Transverse colon (tissue), 4 donors: Measurements from ENCODE around the gene PAX9. TPM values are rescaled to one million over a fixed set of nuclear protein-coding genes. Genes with fewer than 3 reads are reported as not detected.
A peak's percentile ranks its signal among the peaks of the same experiment; 100 is the strongest.

Experiments used
- DNase-seq: peaks from one replicate; pipeline ENCODE4 v3.0.0-alpha.2; 2019
- H3K27ac ChIP-seq, 4 donors: fragments of 200-600 bp; sonication (generic); 2 replicates each; pipeline ENCODE4 v1.5.1; 2016 to 2018; ENCODE audit warnings: inconsistent platforms in 4 of 4
- H3K27me3 ChIP-seq: fragments of 200-600 bp; sonication (generic); 2 replicates; pipeline ENCODE4 v1.5.1; 2017; ENCODE audit warnings: inconsistent platforms
- H3K36me3 ChIP-seq, 4 donors: fragments of 200-600 bp; sonication (generic); 2 replicates each; pipeline ENCODE4 v1.5.1; 2017 to 2019; ENCODE audit warnings: inconsistent platforms in 4 of 4
- H3K4me1 ChIP-seq, 4 donors: fragments of 200-600 bp; sonication (generic); 2 replicates each; pipeline ENCODE4 v1.5.1; 2017 to 2020; ENCODE audit warnings: inconsistent platforms in 4 of 4
- H3K4me3 ChIP-seq, 4 donors: fragments of 200-600 bp; sonication (generic); 1 replicate in 1 of 4; 2 replicates in 3 of 4; pipeline versions ENCODE4 v1.5.1 to v1.6.1; 2017 to 2019; ENCODE audit warnings: inconsistent platforms in 4 of 4
- H3K9me3 ChIP-seq, 2 donors: fragments of 200-600 bp; sonication (generic); 2 replicates each; pipeline ENCODE4 v1.5.1; 2017 to 2019; ENCODE audit warnings: inconsistent platforms in 2 of 2
- EP300 ChIP-seq: sonication (generic); formaldehyde crosslinking; IDR thresholded peaks from one replicate; pipeline ENCODE4 v1.6.1; 2017; ENCODE audit warnings: antibody characterized with exemption, low read depth
- POLR2A ChIP-seq: fragments of 450-650 bp; IDR thresholded peaks from one replicate; pipeline ENCODE4 v1.6.1; 2016; ENCODE audit warnings: antibody characterized with exemption, mild to moderate bottlenecking, moderate library complexity
- POLR2AphosphoS5 ChIP-seq, 3 donors: sonication (generic); formaldehyde crosslinking; IDR thresholded peaks; one replicate each; pipeline ENCODE4 v1.6.1; 2016; ENCODE audit warnings: antibody characterized with exemption in 3 of 3
- WGBS, 2 donors: methylation state at CpG; one replicate each; pipeline ENCODE4 v1.1.5; 2018; ENCODE audit warnings: low coverage in 1 of 2; 5-methylcytosine and 5-hydroxymethylcytosine counted together
- in situ Hi-C, 4 donors: fragments of 200-750 bp; cut with MboI; loops; one replicate each; pipeline versions ENCODE4 v1.15.0 to v1.15.1; 2017; ENCODE audit warnings: low sequenced_read_pairs in 3 of 4, low pct_ligation_motif_present in 1 of 4, low pct_unique_long_range_greater_than_20kb in 1 of 4
- intact Hi-C: fragments of 100-400 bp; cut with DNase I; formaldehyde crosslinking; loops from one replicate; pipeline ENCODE4 v1.15.1; 2023; ENCODE audit warnings: low total_unique reads
- total RNA-seq, 4 donors: library from RNA; depleted of rRNA; stranded (reverse); fragments of >200 nt; gene quantifications; one replicate each; pipeline ENCODE4 v1.1.0, GENCODE V29; 2016
- TF ChIP-seq, protein P1 (sequence below), 5 experiments: fragments of 200-600 bp in 3 of 5; fragments of 450-650 bp in 2 of 5; sonication (generic) in 3 of 5; IDR thresholded peaks; 1 replicate in 2 of 5; 2 replicates in 3 of 5; pipeline ENCODE4 v1.5.1; 2016 to 2017; ENCODE audit warnings: antibody characterized with exemption in 5 of 5, inconsistent platforms in 3 of 5, mild to moderate bottlenecking in 2 of 5, moderate library complexity in 1 of 5

Gene PAX9
- total RNA-seq, 4 donors from 2014 or later = 0.79 TPM; not detected in 3

DNA sequence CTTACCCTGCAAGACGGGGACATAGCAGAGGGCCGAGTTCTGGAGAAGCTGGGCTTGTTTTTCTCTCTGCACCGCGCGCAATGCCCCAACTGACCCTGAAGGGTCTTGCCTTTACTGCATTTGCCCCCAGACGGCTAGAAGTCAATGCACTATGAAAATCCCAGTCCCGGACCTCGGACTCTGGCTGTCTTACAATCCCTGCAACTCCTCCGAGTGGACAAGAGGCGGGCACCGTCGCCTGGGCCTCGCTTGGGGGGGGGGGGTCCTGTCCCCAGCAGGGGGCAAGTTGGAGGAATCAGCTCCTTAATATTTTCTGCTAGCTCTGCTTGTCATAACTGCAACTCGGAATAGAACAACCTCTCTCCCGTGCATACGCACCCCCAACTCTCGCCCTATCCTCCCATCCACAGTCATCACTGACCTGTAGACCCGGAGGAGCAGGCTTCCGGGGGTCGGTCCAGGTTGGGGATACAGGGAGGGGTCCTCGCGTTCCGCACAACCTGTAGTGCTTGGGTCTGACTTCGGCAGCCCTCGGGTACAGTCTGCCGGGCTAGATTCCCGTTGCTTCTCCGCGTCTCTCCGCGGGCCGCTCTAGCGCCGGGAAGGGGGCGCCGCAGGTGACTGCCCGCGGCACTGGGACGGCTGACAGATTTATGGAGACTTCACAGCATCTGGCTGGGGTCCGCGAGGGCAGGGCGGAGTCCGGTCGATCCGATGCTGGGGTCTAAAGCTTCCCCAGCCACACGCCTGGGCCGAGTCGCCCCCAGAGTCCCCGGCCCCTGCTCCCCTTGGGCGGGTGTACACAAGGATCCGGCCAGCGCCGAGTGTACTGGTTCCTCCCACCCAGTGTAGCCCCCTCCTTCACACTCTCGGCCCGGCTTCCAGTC lies 3.3 kb upstream of the PAX9 start:
- no peak for TF ChIP-seq EP300
- no peak for TF ChIP-seq POLR2AphosphoS5 (IDR thresholded peaks at IDR 0.05)
- TF ChIP-seq POLR2A = no peak
- TF ChIP-seq, protein P1, sequence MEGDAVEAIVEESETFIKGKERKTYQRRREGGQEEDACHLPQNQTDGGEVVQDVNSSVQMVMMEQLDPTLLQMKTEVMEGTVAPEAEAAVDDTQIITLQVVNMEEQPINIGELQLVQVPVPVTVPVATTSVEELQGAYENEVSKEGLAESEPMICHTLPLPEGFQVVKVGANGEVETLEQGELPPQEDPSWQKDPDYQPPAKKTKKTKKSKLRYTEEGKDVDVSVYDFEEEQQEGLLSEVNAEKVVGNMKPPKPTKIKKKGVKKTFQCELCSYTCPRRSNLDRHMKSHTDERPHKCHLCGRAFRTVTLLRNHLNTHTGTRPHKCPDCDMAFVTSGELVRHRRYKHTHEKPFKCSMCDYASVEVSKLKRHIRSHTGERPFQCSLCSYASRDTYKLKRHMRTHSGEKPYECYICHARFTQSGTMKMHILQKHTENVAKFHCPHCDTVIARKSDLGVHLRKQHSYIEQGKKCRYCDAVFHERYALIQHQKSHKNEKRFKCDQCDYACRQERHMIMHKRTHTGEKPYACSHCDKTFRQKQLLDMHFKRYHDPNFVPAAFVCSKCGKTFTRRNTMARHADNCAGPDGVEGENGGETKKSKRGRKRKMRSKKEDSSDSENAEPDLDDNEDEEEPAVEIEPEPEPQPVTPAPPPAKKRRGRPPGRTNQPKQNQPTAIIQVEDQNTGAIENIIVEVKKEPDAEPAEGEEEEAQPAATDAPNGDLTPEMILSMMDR (IDR thresholded peaks at IDR 0.05) = no peak
- no peak for DNase-seq
- 6 to 11% methylated on average over 3 to 50 of the region's 55 CpGs for WGBS, 2 donors
- Histone ChIP-seq H3K9me3 (no peaks in the 10 kb centered on the region), H3K4me3 (peak overlapping the region in 1 of 4 donors; percentile 42), H3K27me3 (peaks cover 100% of the 10 kb centered on the region), H3K36me3 (no peaks in the 10 kb centered on the region), H3K27ac (no peak overlapping the region), H3K4me1 (peaks cover 24 to 65% (median 48%) of the 10 kb centered on the region in 4 donors)
- intact Hi-C loops (no loop called here), in situ Hi-C loops (loop anchor here in 2 of 4 donors (25.0 kb wide), 2 partner anchors 279 to 504 kb away; partner anchors contain the start of gene SLC25A21 (in 1 of the 2))

GRCh38 chr14:36659010-36659821 lies 2.4 kb upstream of the PAX9 start:
- no peak for DNase-seq
- TF ChIP-seq, protein P1 (IDR thresholded peaks at IDR 0.05) = no peak
- TF ChIP-seq EP300 (no peak), POLR2AphosphoS5 (IDR thresholded peaks at IDR 0.05) (no peak), POLR2A (no peak)
- H3K36me3 ChIP-seq = no peaks in the 10 kb centered on the region
- in situ Hi-C loops (loop anchor here in 2 of 4 donors (25.0 kb wide), 2 partner anchors 278 to 503 kb away; partner anchors contain the start of gene SLC25A21 (in 1 of the 2)), intact Hi-C loops (no loop called here)
- 12 to 22% methylated on average over 13 to 32 of the region's 35 CpGs for WGBS, 2 donors
- H3K4me1 ChIP-seq = peaks cover 28 to 73% (median 56%) of the 10 kb centered on the region in 4 donors
- no peaks in the 10 kb centered on the region for H3K9me3 ChIP-seq
- H3K27me3 ChIP-seq = peaks cover 100% of the 10 kb centered on the region
- H3K4me3 ChIP-seq = no peak overlapping the region
- no peak overlapping the region for H3K27ac ChIP-seq

GRCh38 chr14:36659822-36660735 lies 1.6 kb upstream of the PAX9 start:
- WGBS, 2 donors = 21 to 24% methylated on average over 8 to 19 of the region's 19 CpGs
- Histone ChIP-seq H3K4me3 (no peak overlapping the region), H3K9me3 (no peaks in the 10 kb centered on the region), H3K27ac (no peak overlapping the region), H3K4me1 (peaks cover 28 to 73% (median 57%) of the 10 kb centered on the region in 4 donors), H3K27me3 (peaks cover 100% of the 10 kb centered on the region), H3K36me3 (no peaks in the 10 kb centered on the region)
- intact Hi-C loops (no loop called here), in situ Hi-C loops (loop anchor here in 2 of 4 donors (25.0 kb wide), 2 partner anchors 277 to 502 kb away; partner anchors contain the start of gene SLC25A21 (in 1 of the 2))
- TF ChIP-seq, protein P1 (IDR thresholded peaks at IDR 0.05) = no peak
- TF ChIP-seq EP300 = no peak
- no peak for TF ChIP-seq POLR2AphosphoS5 (IDR thresholded peaks at IDR 0.05)
- no peak for TF ChIP-seq POLR2A
- no peak for DNase-seq
